GM23338 (cell line): ENCODE results near the gene RNU6-7. TPM values are rescaled to one million over a fixed set of nuclear protein-coding genes. Genes with fewer than 3 reads are reported as not detected.

Experiments
- ATAC-seq: fragments of 200-7000 bp; cut with Tn5 transposase; 3 replicates; pipeline ENCODE4 v1.9.1; 2020
- DNase-seq: peaks from one replicate; pipeline ENCODE4 v3.0.0-alpha.2; 2015; ENCODE audit warnings: low spot score
- H2AFZ ChIP-seq: fragments of 200-600 bp; sonication (generic); 2 replicates; pipeline ENCODE4 v1.8.0; 2016; ENCODE audit warnings: antibody characterized with exemption, mild to moderate bottlenecking, moderate library complexity
- H3F3A ChIP-seq: fragments of 200-600 bp; sonication (generic); replicated peaks from 2 replicates; pipeline ENCODE4 v1.8.0; 2017; ENCODE audit warnings: antibody characterized with exemption, mixed run types, low read depth
- H3K27ac ChIP-seq: fragments of 200-600 bp; sonication (generic); 2 replicates; pipeline ENCODE4 v1.6.1; 2016; ENCODE audit warnings: low read depth
- H3K27me3 ChIP-seq: fragments of 200-600 bp; sonication (generic); 2 replicates; pipeline ENCODE4 v1.8.0; 2016; ENCODE audit warnings: mild to moderate bottlenecking, mixed run types, moderate library complexity; ENCODE audit not compliant: insufficient read depth
- H3K36me3 ChIP-seq: fragments of 200-600 bp; sonication (generic); 2 replicates; pipeline ENCODE4 v1.8.0; 2016; ENCODE audit warnings: mild to moderate bottlenecking; ENCODE audit not compliant: insufficient read depth
- H3K4me1 ChIP-seq: fragments of 200-600 bp; sonication (generic); 2 replicates; pipeline ENCODE4 v1.8.0; 2016; ENCODE audit warnings: mild to moderate bottlenecking, moderate library complexity; ENCODE audit not compliant: insufficient read depth
- H3K4me2 ChIP-seq: fragments of 200-600 bp; sonication (generic); 2 replicates; pipeline ENCODE4 v1.7.1; 2017; ENCODE audit warnings: mixed run types
- H3K4me3 ChIP-seq: fragments of 200-600 bp; sonication (generic); 2 replicates; pipeline ENCODE4 v1.6.1; 2016; ENCODE audit warnings: mixed run types
- H3K79me2 ChIP-seq: fragments of 200-600 bp; sonication (generic); replicated peaks from 2 replicates; pipeline ENCODE4 v1.8.0; 2017; ENCODE audit warnings: mild to moderate bottlenecking; ENCODE audit not compliant: insufficient read depth
- H3K9me2 ChIP-seq: fragments of 200-600 bp; sonication (generic); 2 replicates; pipeline ENCODE4 v1.8.0; 2017; ENCODE audit not compliant: insufficient read depth
- H4K20me1 ChIP-seq: fragments of 200-600 bp; sonication (generic); replicated peaks from 2 replicates; pipeline ENCODE4 v1.8.0; 2017; ENCODE audit warnings: mild to moderate bottlenecking; ENCODE audit not compliant: insufficient read depth
- H3K27ac Mint-ChIP-seq: 2 replicates; pipeline ENCODE4 v1.8.0; 2020; ENCODE audit warnings: inconsistent platforms, mild to moderate bottlenecking, moderate library complexity, mixed read lengths
- H3K27me3 Mint-ChIP-seq: 3 replicates; pipeline ENCODE4 v1.8.0; 2022; ENCODE audit warnings: low read depth, mild to moderate bottlenecking, moderate library complexity, mixed read lengths, inconsistent platforms; ENCODE audit not compliant: insufficient read depth, poor library complexity
- H3K36me3 Mint-ChIP-seq: 3 replicates; pipeline ENCODE4 v1.8.0; 2021; ENCODE audit warnings: low read depth, mild to moderate bottlenecking, inconsistent platforms, moderate library complexity, mixed read lengths
- H3K4me1 Mint-ChIP-seq: 3 replicates; pipeline ENCODE4 v1.8.0; 2020; ENCODE audit warnings: mild to moderate bottlenecking, inconsistent platforms, mixed read lengths
- H3K4me3 Mint-ChIP-seq: 3 replicates; pipeline ENCODE4 v1.8.0; 2021; ENCODE audit warnings: moderate library complexity, mild to moderate bottlenecking, inconsistent platforms, mixed read lengths
- H3K9me3 Mint-ChIP-seq: 3 replicates; pipeline ENCODE4 v1.8.0; 2020; ENCODE audit warnings: moderate library complexity, mild to moderate bottlenecking, inconsistent platforms, mixed read lengths
- CREB1 ChIP-seq: fragments of 250-450 bp; sonication (Bioruptor Pico); IDR thresholded peaks from 2 replicates; pipeline ENCODE4 v1.5.0; 2020; ENCODE audit warnings: low read depth, mild to moderate bottlenecking, moderate library complexity
- CTCF ChIP-seq, 2 experiments: fragments of 200-600 bp in 1 of 2; sonication (generic) in 1 of 2; conservative IDR thresholded peaks; 2 replicates each; pipeline versions ENCODE4 v1.5.1 to v1.6.1; 2016 to 2017; ENCODE audit warnings: antibody characterized with exemption in 2 of 2, low read depth in 2 of 2, mild to moderate bottlenecking in 2 of 2, moderate library complexity in 1 of 2
- ETS1 ChIP-seq: IDR thresholded peaks from 2 replicates; pipeline ENCODE4 v1.6.1; 2016; ENCODE audit warnings: antibody characterized with exemption
- EZH2 ChIP-seq: fragments of 200-600 bp; sonication (generic); IDR thresholded peaks from one replicate; pipeline ENCODE4 v1.8.0; 2017; ENCODE audit warnings: antibody characterized with exemption, mild to moderate bottlenecking, low read depth; ENCODE audit not compliant: unreplicated experiment
- EZH2phosphoT487 ChIP-seq: fragments of 200-600 bp; sonication (generic); IDR thresholded peaks from one replicate; pipeline ENCODE4 v1.8.1; 2018; ENCODE audit warnings: antibody characterized with exemption; ENCODE audit not compliant: unreplicated experiment
- JUNB ChIP-seq: IDR thresholded peaks from one replicate; pipeline ENCODE4 v1.6.1; 2016; ENCODE audit warnings: antibody characterized with exemption; ENCODE audit not compliant: unreplicated experiment
- NANOG ChIP-seq: IDR thresholded peaks from 2 replicates; pipeline ENCODE4 v1.6.1; 2016; ENCODE audit warnings: antibody characterized with exemption, borderline replicate concordance
- POLR2AphosphoS5 ChIP-seq: IDR thresholded peaks from 2 replicates; pipeline ENCODE4 v1.6.1; 2016; ENCODE audit warnings: antibody characterized with exemption, low read depth
- REST ChIP-seq: IDR thresholded peaks from one replicate; pipeline ENCODE4 v1.6.1; 2018; ENCODE audit warnings: antibody characterized with exemption; ENCODE audit not compliant: unreplicated experiment
- STAT1 ChIP-seq: IDR thresholded peaks from one replicate; pipeline ENCODE4 v1.6.1; 2016; ENCODE audit warnings: antibody characterized with exemption; ENCODE audit not compliant: unreplicated experiment
- ZNF114 ChIP-seq: fragments of 250-450 bp; sonication (Bioruptor Pico); IDR thresholded peaks from 2 replicates; pipeline ENCODE4 v1.5.0; 2020; ENCODE audit warnings: mild to moderate bottlenecking, moderate library complexity
- ZNF331 ChIP-seq: fragments of 250-450 bp; sonication (Bioruptor Pico); IDR thresholded peaks from 2 replicates; pipeline ENCODE4 v1.5.0; 2020; ENCODE audit warnings: low read depth, mild to moderate bottlenecking, moderate library complexity
- ZNF462 ChIP-seq: fragments of 250-450 bp; sonication (Bioruptor Pico); IDR thresholded peaks from 2 replicates; pipeline ENCODE4 v1.5.0; 2020; ENCODE audit warnings: mild to moderate bottlenecking, moderate library complexity
- polyA plus RNA-seq: library from polyadenylated mRNA; unstranded; fragments of >200 nt; fragmentation: Nextera tagmentation; extraction: Ambion mirVana; gene quantifications from 2 replicates; pipeline ENCODE4 v1.2.1, GENCODE V29; 2016
- total RNA-seq: library from RNA; depleted of rRNA; stranded (reverse); fragments of >200 nt; shearing (Covaris generic); gene quantifications from 2 replicates; pipeline ENCODE4 v1.2.3, GENCODE V29; 2014

The RNU6-7 gene
- total and polyA plus RNA-seq, 2 experiments from 2014 or later = 39.1 TPM; not detected in 1

- Mint-ChIP-seq H3K27ac (no peak overlapping the region), H3K4me1 (no peaks in the 10 kb centered on the region), H3K9me3 (peaks cover 22% of the 10 kb centered on the region), H3K27me3 (no peaks in the 10 kb centered on the region), H3K4me3 (no peak overlapping the region), H3K36me3 (0 out of 3 replicates have a peak, but pooled peaks cover 3% of the 10 kb centered on the region)
- H3K4me2 ChIP-seq = no peak overlapping the region
- TF ChIP-seq ETS1 (no peak), POLR2AphosphoS5 (no peak), STAT1 (no peak), EZH2phosphoT487 (no peak), CTCF (conservative IDR thresholded peaks at IDR 0.05; ENCODE audit: low read depth in 2 of 2) (no peak), ZNF331 (no peak), ZNF462 (CRISPR knock-in tag) (no peak), REST (no peak), EZH2 (no peak), NANOG (no peak), CREB1 (CRISPR knock-in tag) (no peak), JUNB (no peak), ZNF114 (CRISPR knock-in tag) (no peak)
- no peaks in the 10 kb centered on the region for H3K79me2 ChIP-seq
- H3K9me2 ChIP-seq = 0 out of 2 replicates have a peak, but pooled peaks cover 3% of the 10 kb centered on the region
- no peak overlapping the region for H2AFZ ChIP-seq
- no peaks in the 10 kb centered on the region for H4K20me1 ChIP-seq
- H3K4me3 ChIP-seq = no peak overlapping the region
- no peak overlapping the region for H3K27ac ChIP-seq
- DNase-seq (no peak), ATAC-seq (no peak)
- H3K36me3 ChIP-seq = no peaks in the 10 kb centered on the region; the same call in none of the 2 replicates
- H3K4me1 ChIP-seq = no peaks in the 10 kb centered on the region
- H3K27me3 ChIP-seq = no peaks in the 10 kb centered on the region
- H3F3A ChIP-seq = no peaks in the 10 kb centered on the region
Measured at GRCh38 chr14:32186248-32186647, 15.6 kb upstream of the RNU6-7 start.
